Body of pancreas (tissue), 4 donors: ENCODE measurements around the gene ZMYM2.

ENCODE experiments used
- CTCF ChIP-seq, 7 experiments: fragments of 450-650 bp in 4 of 7; fragments of 200-600 bp in 3 of 7; sonication (generic) in 3 of 7; IDR thresholded peaks; one replicate each; pipeline ENCODE4 v1.5.1; 2016 to 2019; ENCODE audit warnings: antibody characterized with exemption in 7 of 7
- POLR2A ChIP-seq, 3 donors: fragments of 450-650 bp; IDR thresholded peaks; one replicate each; pipeline ENCODE4 v1.6.1; 2016; ENCODE audit warnings: antibody characterized with exemption in 3 of 3, mild to moderate bottlenecking in 2 of 3

GRCh38 chr13:20106742-20107141, 148.2 kb downstream of the ZMYM2 start:
- TF ChIP-seq CTCF (IDR thresholded peaks at IDR 0.05) = no peak
- no peak for TF ChIP-seq POLR2A (IDR thresholded peaks at IDR 0.05)
